Measurements from ENCODE around the gene SHROOM3. TPM values are rescaled to one million over a fixed set of nuclear protein-coding genes. Genes with fewer than 3 reads are reported as not detected.
A peak's percentile ranks its signal among the peaks of the same experiment; 100 is the strongest.

Gene SHROOM3
- total and polyA plus RNA-seq, 2 of the 13 experiments (the other 11 are each of a cell fraction or from before 2014, with no cell fraction given), result 0.01 TPM; not detected in 1

DNA sequence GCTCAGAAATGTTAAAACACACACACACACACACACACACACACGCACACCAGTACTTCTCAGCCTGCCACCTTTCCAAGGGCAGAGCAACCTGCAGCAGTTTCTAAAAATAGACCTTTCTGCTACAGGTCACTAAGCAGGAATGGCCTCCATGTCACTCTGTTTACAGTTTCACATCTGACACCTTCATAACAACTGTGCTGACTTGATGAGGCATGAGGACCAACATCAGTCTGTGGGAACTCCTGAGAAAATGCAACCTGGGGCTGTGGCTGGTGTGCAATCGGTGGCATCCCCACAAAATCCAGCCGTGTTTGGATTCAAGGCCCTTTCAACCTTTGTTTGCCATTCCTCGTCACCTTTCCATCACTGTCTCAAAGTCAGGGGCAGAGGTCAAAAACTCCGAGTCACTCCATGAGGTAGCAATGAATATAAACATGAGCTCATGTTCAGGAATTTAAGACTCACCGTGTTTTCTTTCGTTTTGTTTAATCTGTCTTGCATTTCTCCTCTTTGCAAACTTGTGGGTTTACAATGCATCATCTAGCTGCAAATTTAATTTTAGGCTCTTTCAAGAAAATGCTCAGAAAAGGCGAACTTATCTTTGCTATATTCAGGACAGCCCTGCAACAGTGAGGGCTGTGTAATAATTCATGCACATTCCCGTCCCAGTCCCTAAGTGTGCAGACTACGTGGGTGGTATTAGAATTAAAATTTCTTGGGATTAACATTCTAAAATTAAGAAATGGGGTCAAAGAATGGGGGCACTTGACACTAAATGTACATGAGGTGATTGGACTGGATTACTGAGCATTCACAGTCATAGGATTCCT is 135.3 kb downstream of the SHROOM3 start (continued):
- no peak for TF ChIP-seq CC2D1A (CRISPR knock-in tag; IDR thresholded peaks at IDR 0.05)
- peak; percentile 26; the same call in 1 of the 2 replicates for TF ChIP-seq ATF7 (IDR thresholded peaks at IDR 0.05)
- TF ChIP-seq ATF7 (CRISPR knock-in tag; IDR thresholded peaks at IDR 0.05), result no peak; the same call in 1 of the 2 replicates
- TF ChIP-seq CEBPB (IDR thresholded peaks at IDR 0.05; ENCODE audit: borderline replicate concordance, low read depth, low read length), result peak; percentile 34; the same call in 1 of the 2 replicates
- no peak for TF ChIP-seq SSRP1 (CRISPR knock-in tag; IDR thresholded peaks at IDR 0.05)
- no peak for TF ChIP-seq PLRG1 (conservative IDR thresholded peaks at IDR 0.05)
- TF ChIP-seq RXRA (CRISPR knock-in tag; IDR thresholded peaks at IDR 0.05), result peak; percentile 79; the same call in 1 of the 2 replicates
- TF ChIP-seq GATA4 (IDR thresholded peaks at IDR 0.05; ENCODE audit: borderline replicate concordance, low read depth), result no peak
- peak; percentile 21; the same call in 1 of the 2 replicates for TF ChIP-seq NCOR1 (IDR thresholded peaks at IDR 0.05; ENCODE audit: borderline replicate concordance, low read length)
- TF ChIP-seq JDP2 (CRISPR knock-in tag; IDR thresholded peaks at IDR 0.05; ENCODE audit: borderline replicate concordance), result no peak
- TF ChIP-seq PPARG (CRISPR knock-in tag; conservative IDR thresholded peaks at IDR 0.05), result peak; percentile 61; the same call in 1 of the 2 replicates
- TF ChIP-seq, protein P1, sequence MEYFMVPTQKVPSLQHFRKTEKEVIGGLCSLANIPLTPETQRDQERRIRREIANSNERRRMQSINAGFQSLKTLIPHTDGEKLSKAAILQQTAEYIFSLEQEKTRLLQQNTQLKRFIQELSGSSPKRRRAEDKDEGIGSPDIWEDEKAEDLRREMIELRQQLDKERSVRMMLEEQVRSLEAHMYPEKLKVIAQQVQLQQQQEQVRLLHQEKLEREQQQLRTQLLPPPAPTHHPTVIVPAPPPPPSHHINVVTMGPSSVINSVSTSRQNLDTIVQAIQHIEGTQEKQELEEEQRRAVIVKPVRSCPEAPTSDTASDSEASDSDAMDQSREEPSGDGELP (IDR thresholded peaks at IDR 0.05; ENCODE audit: borderline replicate concordance, low read depth), result no peak
- no peak for TF ChIP-seq ZNF496 (CRISPR knock-in tag; IDR thresholded peaks at IDR 0.05; ENCODE audit: insufficient replicate concordance)
- TF ChIP-seq, protein P2, sequence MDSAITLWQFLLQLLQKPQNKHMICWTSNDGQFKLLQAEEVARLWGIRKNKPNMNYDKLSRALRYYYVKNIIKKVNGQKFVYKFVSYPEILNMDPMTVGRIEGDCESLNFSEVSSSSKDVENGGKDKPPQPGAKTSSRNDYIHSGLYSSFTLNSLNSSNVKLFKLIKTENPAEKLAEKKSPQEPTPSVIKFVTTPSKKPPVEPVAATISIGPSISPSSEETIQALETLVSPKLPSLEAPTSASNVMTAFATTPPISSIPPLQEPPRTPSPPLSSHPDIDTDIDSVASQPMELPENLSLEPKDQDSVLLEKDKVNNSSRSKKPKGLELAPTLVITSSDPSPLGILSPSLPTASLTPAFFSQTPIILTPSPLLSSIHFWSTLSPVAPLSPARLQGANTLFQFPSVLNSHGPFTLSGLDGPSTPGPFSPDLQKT (CRISPR knock-in tag; IDR thresholded peaks at IDR 0.05; ENCODE audit: borderline replicate concordance), result no peak
- TF ChIP-seq ZNF337 (CRISPR knock-in tag; IDR thresholded peaks at IDR 0.05; ENCODE audit: borderline replicate concordance, low read depth), result no peak
- TF ChIP-seq, protein P3, sequence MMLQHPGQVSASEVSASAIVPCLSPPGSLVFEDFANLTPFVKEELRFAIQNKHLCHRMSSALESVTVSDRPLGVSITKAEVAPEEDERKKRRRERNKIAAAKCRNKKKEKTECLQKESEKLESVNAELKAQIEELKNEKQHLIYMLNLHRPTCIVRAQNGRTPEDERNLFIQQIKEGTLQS (CRISPR knock-in tag; IDR thresholded peaks at IDR 0.05), result peak; percentile 60; the same call in 1 of the 2 replicates
- TF ChIP-seq TEAD3 (CRISPR knock-in tag; optimal IDR thresholded peaks at IDR 0.05; ENCODE audit: borderline replicate concordance), result peak; percentile 74
- 0 out of 2 replicates have a peak, but pooled peaks have one; percentile 45 for TF ChIP-seq SOX13 (IDR thresholded peaks at IDR 0.05)
- TF ChIP-seq SOX13 (CRISPR knock-in tag; conservative IDR thresholded peaks at IDR 0.05 in 1 of 2, IDR thresholded peaks at IDR 0.05 in 1 of 2), result peak in 1 of 2 experiments; percentile 77; a peak in 2 of 4 replicates
- no peak for TF ChIP-seq FOXC1 (CRISPR knock-in tag; IDR thresholded peaks at IDR 0.05; ENCODE audit: borderline replicate concordance)
- TF ChIP-seq NR1H2 (CRISPR knock-in tag; IDR thresholded peaks at IDR 0.05; ENCODE audit: borderline replicate concordance, low read depth), result no peak
- TF ChIP-seq ZNF788 (CRISPR knock-in tag; IDR thresholded peaks at IDR 0.05; ENCODE audit: borderline replicate concordance), result peak; percentile 29; the same call in 1 of the 2 replicates
- TF ChIP-seq ZBTB21 (CRISPR knock-in tag; IDR thresholded peaks at IDR 0.05), result peak; percentile 85; the same call in 1 of the 2 replicates
- TF ChIP-seq PAWR (CRISPR knock-in tag; IDR thresholded peaks at IDR 0.05; ENCODE audit: borderline replicate concordance), result no peak
- TF ChIP-seq FOXA1 (IDR thresholded peaks at IDR 0.05), result no peak
- peak; percentile 52; the same call in 1 of the 2 replicates for TF ChIP-seq FOXA1 (CRISPR knock-in tag; IDR thresholded peaks at IDR 0.05)
- TF ChIP-seq MEIS2 (CRISPR knock-in tag; IDR thresholded peaks at IDR 0.05), result peak; percentile 51; the same call in 1 of the 2 replicates

Data from HepG2 (cell line).